ENCODE measurements around the gene ITIH1. TPM values are rescaled to one million over a fixed set of nuclear protein-coding genes. Genes with fewer than 3 reads are reported as not detected.

ITIH1 gene
- total and polyA plus RNA-seq, 2 experiments from 2014 or later: not detected

DNA sequence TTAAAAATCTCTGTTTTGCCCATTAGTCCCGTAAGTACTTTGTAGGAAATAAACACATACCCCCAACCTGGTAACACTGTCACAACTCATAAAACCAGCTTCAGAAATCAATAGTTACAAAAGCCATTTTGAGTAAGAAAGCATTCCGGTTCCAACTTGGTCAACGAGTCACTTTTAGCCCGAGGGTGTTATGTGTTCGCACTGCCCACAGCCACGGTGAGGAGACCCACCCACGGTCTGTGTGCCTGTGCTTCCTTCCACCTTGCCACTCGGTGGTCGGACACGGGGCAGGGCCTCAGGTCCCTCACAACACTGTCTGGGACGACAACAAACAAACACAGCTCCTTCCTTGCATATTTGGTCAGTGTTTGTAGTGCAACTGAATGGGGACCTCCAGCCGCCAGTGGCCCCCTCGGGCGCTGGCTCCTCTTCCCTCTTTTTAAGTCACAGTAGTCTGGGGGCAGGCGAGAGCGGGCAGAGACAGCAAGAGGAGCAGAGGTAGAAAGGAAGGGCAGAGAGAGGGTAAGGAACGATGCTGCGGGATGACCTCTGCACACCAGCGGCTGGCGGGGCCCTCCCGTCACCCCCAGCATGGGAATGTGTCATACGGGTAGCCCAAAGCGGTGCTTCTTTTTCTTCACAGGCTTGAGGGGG is 62.6 kb downstream of the ITIH1 start (continued):
- TF ChIP-seq, protein P1, sequence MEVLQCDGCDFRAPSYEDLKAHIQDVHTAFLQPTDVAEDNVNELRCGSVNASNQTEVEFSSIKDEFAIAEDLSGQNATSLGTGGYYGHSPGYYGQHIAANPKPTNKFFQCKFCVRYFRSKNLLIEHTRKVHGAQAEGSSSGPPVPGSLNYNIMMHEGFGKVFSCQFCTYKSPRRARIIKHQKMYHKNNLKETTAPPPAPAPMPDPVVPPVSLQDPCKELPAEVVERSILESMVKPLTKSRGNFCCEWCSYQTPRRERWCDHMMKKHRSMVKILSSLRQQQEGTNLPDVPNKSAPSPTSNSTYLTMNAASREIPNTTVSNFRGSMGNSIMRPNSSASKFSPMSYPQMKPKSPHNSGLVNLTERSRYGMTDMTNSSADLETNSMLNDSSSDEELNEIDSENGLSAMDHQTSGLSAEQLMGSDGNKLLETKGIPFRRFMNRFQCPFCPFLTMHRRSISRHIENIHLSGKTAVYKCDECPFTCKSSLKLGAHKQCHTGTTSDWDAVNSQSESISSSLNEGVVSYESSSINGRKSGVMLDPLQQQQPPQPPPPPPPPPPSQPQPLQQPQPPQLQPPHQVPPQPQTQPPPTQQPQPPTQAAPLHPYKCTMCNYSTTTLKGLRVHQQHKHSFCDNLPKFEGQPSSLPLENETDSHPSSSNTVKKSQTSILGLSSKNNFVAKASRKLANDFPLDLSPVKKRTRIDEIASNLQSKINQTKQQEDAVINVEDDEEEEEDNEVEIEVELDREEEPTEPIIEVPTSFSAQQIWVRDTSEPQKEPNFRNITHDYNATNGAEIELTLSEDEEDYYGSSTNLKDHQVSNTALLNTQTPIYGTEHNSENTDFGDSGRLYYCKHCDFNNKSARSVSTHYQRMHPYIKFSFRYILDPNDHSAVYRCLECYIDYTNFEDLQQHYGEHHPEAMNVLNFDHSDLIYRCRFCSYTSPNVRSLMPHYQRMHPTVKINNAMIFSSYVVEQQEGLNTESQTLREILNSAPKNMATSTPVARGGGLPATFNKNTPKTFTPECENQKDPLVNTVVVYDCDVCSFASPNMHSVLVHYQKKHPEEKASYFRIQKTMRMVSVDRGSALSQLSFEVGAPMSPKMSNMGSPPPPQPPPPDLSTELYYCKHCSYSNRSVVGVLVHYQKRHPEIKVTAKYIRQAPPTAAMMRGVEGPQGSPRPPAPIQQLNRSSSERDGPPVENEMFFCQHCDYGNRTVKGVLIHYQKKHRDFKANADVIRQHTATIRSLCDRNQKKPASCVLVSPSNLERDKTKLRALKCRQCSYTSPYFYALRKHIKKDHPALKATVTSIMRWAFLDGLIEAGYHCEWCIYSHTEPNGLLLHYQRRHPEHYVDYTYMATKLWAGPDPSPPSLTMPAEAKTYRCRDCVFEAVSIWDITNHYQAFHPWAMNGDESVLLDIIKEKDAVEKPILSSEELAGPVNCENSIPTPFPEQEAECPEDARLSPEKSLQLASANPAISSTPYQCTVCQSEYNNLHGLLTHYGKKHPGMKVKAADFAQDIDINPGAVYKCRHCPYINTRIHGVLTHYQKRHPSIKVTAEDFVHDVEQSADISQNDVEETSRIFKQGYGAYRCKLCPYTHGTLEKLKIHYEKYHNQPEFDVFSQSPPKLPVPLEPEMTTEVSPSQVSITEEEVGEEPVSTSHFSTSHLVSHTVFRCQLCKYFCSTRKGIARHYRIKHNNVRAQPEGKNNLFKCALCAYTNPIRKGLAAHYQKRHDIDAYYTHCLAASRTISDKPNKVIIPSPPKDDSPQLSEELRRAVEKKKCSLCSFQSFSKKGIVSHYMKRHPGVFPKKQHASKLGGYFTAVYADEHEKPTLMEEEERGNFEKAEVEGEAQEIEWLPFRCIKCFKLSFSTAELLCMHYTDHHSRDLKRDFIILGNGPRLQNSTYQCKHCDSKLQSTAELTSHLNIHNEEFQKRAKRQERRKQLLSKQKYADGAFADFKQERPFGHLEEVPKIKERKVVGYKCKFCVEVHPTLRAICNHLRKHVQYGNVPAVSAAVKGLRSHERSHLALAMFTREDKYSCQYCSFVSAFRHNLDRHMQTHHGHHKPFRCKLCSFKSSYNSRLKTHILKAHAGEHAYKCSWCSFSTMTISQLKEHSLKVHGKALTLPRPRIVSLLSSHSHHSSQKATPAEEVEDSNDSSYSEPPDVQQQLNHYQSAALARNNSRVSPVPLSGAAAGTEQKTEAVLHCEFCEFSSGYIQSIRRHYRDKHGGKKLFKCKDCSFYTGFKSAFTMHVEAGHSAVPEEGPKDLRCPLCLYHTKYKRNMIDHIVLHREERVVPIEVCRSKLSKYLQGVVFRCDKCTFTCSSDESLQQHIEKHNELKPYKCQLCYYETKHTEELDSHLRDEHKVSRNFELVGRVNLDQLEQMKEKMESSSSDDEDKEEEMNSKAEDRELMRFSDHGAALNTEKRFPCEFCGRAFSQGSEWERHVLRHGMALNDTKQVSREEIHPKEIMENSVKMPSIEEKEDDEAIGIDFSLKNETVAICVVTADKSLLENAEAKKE (CRISPR knock-in tag; IDR thresholded peaks at IDR 0.05): no peak
- TF ChIP-seq ZNF331 (CRISPR knock-in tag; IDR thresholded peaks at IDR 0.05; ENCODE audit: low read depth) (no peak), EZH2 (IDR thresholded peaks at IDR 0.05; ENCODE audit: low read depth, unreplicated experiment) (no peak), STAT1 (IDR thresholded peaks at IDR 0.05; ENCODE audit: unreplicated experiment) (no peak), POLR2AphosphoS5 (IDR thresholded peaks at IDR 0.05; ENCODE audit: low read depth) (no peak), ZNF114 (CRISPR knock-in tag; IDR thresholded peaks at IDR 0.05) (no peak), EZH2phosphoT487 (IDR thresholded peaks at IDR 0.05; ENCODE audit: unreplicated experiment) (no peak), NANOG (IDR thresholded peaks at IDR 0.05; ENCODE audit: borderline replicate concordance) (no peak)

DNA sequence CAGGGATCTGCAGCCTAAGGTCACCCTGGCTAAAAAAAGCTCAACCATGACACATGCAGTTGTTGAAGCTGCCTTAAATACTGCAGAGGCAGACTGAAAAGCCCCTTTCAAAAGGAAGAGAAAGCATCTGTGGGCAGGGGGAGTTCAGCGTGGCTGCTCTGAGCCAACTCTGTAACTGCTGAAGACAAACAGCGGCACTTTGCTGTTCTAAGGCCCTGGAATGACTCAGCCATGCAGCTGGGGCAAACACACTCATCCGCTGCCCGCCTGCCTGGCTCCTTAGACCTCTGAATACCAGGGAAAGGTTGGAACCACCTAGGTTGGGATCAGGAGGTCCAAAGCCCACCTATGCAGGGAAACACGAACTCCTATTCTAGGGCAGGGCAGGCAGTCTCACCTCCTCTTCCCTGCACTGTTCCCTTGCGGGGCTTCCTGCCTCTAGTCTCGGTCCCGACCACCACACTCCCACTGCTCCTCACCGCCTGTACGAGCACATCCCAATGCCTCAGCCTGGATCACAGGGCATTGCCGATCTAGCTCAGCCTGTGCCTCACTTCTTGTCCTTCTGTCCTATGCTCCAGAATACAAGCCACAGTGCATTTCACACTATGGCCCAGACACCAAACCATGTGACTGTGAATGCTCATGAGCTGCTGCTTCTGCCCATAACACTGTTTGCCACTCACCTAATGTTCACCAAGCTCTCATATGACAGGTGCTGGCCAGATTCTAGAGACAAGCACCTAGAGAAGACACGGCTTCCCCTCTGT is 64.0 kb downstream of the ITIH1 start:
- no peaks in the 10 kb centered on the region for H3F3A ChIP-seq (replicated peaks; ENCODE audit: low read depth)
- no peak overlapping the region for H3K27ac ChIP-seq (ENCODE audit: low read depth)
- peaks cover 15% of the 10 kb centered on the region; the same call in 2 of the 3 replicates for H3K36me3 Mint-ChIP-seq (ENCODE audit: low read depth)
- no peaks in the 10 kb centered on the region; the same call in 1 of the 2 replicates for H3K36me3 ChIP-seq (ENCODE audit: insufficient read depth)
- no peak overlapping the region for H2AFZ ChIP-seq
- H3K79me2 ChIP-seq (replicated peaks; ENCODE audit: insufficient read depth): no peaks in the 10 kb centered on the region
- no peak overlapping the region for H3K4me3 Mint-ChIP-seq
- peaks cover 9% of the 10 kb centered on the region for H3K27me3 Mint-ChIP-seq (ENCODE audit: insufficient read depth, low read depth, poor library complexity)
- no peaks in the 10 kb centered on the region for H3K4me1 ChIP-seq (ENCODE audit: insufficient read depth)
- H3K4me1 Mint-ChIP-seq: peaks cover 5% of the 10 kb centered on the region
- H3K9me3 Mint-ChIP-seq: no peaks in the 10 kb centered on the region
- peaks cover 2% of the 10 kb centered on the region; the same call in 1 of the 2 replicates for H4K20me1 ChIP-seq (replicated peaks; ENCODE audit: insufficient read depth)
- H3K27me3 ChIP-seq (ENCODE audit: insufficient read depth): no peaks in the 10 kb centered on the region
- DNase-seq (ENCODE audit: low spot score) (no peak), ATAC-seq (no peak)
- no peak overlapping the region for H3K4me3 ChIP-seq
- no peak overlapping the region for H3K4me2 ChIP-seq
- H3K9me2 ChIP-seq (ENCODE audit: insufficient read depth): no peaks in the 10 kb centered on the region
- peak overlapping the region; percentile 59; the same call in 1 of the 2 replicates for H3K27ac Mint-ChIP-seq
- TF ChIP-seq EZH2 (IDR thresholded peaks at IDR 0.05; ENCODE audit: low read depth, unreplicated experiment): no peak
- no peak for TF ChIP-seq EZH2phosphoT487 (IDR thresholded peaks at IDR 0.05; ENCODE audit: unreplicated experiment)
- TF ChIP-seq NANOG (IDR thresholded peaks at IDR 0.05; ENCODE audit: borderline replicate concordance): no peak
